DMS153 treated with DMSO at 0.1 percent for 48 hours (cell line): ENCODE results near the gene ECSIT.

Experiments used
- DNase-seq: peaks from one replicate; lab custom pipeline; 2025; ENCODE audit not compliant: unreplicated experiment; lab: John Stamatoyannopoulos, UW

Gene ECSIT

DNA sequence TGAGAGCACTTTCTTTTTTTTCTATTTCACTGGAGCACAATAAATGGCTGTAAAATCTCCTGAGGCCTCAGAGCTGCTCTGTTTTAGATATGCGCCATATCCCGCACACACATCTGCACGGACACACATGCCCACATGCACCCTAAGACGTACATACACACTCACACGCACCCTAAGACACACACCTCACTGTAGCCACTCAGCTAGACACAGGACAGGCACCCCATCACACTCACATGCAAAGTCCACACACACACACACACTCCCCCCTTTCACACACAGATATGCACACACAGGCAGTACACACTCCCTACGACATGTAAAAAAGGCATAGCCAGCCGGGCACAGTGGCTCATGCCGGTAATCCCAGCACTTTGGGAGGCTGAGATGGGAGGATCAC is 21.3 kb upstream of the ECSIT start:
- DNase-seq, result no peak

DNA sequence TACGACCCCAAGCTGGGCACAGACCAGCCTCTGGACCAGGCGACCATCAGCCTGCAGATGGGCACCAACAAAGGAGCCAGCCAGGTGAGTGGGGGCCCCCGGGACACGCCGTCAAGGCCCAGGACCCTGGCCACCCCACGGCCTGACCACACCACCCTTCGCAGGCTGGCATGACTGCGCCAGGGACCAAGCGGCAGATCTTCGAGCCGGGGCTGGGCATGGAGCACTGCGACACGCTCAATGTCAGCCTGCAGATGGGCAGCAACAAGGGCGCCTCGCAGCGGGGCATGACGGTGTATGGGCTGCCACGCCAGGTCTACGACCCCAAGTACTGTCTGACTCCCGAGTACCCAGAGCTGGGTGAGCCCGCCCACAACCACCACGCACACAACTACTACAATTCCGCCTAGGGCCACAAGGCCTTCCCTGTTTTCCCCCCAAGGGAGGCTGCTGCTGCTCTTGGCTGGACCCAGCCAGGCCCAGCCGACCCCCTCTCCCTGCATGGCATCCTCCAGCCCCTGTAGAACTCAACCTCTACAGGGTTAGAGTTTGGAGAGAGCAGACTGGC is 20.5 kb upstream of the ECSIT start:
- DNase-seq, result no peak

DNA sequence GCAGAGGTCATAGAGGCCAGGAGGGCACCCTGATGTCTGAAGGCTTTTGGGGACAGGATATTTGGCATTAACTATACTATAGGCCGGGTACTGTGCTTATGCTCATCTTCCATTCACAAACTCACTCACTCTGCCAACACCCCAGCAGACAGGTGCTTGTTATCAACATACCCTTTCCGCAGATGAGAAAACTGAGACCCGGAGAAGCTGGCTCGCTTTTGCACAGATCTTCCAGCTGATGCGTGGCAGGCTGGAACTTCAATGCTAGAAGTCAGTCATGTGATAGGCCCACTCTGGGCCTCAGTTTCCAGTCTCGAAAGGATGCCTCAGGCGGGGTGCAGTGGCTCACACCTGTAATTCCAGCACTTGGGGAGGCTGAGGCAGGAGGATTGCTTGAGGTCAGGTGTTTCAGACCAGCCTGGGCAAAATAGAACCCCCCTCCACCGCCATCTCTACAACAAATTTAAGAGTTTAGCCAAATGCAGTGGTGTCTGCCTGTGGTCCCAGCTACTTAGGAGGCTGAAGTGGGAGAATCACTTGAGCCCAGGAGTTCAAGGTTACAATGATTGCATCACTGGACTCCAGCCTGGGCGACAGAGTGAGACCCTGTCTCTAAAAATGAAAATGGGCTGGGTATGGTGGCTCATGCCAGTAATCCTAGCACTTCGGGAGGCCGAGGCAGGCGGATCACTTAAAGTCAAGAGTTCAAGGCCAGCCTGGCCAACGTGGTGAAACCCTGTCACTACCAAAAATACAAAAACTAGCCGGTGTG is 19.2 kb upstream of the ECSIT start:
- no peak for DNase-seq

DNA sequence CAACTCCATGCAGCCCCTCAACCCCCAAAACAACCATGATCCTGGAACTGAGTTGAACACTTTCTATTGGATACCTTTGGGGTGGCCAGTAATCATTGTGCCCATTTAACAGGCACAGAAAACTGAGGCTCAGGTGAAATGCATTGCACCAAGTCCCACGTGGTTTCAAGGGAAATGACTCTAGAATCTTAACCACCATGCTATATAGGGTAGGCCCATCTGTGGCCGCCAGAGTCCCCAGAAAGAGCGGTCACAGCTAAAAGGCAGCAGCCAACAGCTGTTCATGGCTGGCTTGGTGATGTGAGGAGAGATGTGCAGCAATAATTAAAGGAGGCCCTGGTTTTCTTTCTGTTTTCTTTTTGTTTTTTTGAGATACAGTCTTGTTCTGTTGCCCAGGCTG is 12.3 kb upstream of the ECSIT start:
- DNase-seq, result no peak

DNA sequence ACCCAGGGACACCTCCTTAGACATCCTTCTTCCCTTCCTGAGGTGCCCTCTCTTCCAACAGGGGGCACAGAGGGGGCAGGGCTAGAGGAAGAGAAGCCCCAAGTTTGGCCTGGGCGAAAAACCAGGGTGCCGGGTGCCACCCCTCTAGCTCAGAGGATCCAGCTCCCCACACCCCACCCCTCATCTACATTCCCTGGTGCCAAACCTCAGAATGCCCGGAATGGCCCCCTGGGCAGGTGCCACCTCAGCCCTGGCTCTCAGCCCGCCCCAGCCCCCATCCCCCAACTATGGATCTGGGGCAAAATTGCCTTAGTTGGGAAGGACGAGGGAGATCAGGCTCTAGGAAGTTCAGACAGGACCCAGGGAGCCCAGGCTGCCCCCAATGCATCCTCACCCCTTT is 11.7 kb upstream of the ECSIT start:
- no peak for DNase-seq

DNA sequence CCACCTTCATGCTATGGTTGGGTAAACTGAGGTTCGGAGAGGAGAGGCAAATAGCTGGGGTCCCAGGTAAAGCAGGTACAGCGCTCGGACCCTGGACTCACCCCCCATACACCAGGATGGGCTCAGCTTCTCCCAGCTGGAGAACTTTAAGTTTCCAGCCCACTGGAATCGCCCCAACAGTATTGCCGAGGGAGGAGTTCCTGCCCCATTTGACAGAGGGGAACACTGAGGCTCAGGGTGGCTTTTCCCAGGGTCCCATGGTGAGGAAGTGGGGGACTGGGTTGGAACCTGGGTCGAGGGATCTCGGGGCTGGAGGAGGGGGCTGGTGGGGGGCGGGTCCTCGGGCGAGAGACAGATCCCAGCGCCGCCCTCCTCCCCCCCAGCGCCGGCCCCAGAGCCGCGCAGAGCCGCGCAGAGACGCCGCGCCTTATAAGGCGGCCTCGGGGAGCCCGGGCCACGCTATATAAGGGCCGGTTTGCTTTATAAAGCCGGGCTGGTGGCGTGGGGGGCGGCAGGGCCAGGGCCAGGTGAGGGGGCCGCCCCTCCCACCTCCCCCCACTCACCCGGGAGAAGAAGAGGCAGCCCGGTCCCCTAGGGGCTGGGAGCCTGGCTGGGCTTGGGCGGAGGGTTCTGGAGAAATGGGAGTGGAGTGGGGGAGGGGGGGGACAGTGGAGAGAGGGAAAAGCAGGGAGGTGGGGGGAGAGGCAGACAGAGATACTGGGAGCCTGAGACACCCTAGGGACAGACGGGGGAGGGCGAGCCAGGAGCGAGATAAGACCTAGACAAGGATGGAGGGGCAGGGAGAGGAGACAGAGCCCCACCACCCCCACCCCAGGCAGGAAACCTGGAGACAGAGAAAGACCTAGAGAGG is 10.8 kb upstream of the ECSIT start:
- no peak for DNase-seq

GRCh38 chr19:11538232-11539036 is 9.5 kb upstream of the ECSIT start, which contains the start of gene CNN1:
Gene CNN1 (plus strand): TSS chr19:11538851. CDS start chr19:11538928, 77 bp downstream.
- no peak for DNase-seq

DNA sequence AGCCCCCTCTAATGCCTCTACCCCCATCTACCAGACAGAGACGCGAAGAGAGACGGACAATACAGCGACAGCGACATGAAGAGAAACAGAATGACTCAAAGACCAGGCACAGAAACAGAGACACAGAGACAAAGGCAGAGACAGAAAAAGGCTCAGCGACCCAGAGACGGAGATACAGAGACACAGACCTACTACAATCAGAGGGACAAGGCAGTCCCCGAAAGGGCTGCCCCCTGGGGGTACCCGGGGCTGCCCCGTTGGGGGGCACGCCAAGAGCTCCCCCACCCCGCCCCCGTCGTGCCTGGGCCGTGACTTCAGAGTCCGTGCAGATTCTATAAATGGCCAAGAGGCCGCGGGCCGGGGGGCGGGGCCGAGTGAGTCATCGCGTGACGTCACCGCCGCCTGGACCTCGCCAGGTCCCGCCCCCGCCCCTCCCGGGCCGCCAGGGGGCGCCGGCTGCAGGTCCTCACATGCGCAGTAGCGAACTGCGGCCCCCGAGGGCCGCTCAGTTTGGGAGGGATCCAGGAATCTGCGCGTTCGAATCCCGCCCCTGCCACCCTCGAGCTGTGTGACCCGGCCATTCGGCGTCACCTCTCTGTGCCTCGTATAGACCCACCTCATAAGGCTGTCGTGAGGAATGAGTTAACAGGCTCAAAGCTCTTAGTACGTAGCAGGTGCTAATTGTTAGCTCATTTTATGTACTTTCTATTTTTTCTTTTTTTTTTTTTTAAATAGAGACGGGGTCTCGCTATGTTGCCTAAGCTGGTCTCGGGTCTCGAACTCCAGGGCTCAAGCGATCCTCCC is 7.1 kb upstream of the ECSIT start:
- peak; percentile 34 for DNase-seq

GRCh38 chr19:11534948-11535347 is 6.0 kb upstream of the ECSIT start:
- DNase-seq, result no peak

DNA sequence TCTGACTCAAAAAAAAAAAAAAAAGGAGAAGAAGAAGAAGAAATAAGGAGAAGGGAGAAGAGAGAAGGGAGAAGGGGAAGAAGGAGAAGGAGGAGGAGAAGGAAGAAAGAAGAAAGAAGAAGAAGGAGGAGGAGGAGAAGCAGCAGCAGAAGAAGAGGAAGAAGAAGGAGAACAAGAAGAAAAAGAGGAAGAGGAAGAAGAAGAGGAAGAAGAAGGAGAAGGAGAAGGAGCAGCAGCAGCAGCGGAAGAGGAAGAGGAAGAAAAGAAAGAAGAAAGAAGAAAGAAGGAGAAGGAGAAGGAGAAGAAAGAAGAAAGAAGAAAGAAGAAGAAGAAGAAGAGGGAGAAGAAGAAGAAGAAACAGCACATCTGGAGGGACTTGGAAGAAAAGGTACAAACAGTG is 5.6 kb upstream of the ECSIT start:
- DNase-seq, result no peak

- peak; percentile 56 for DNase-seq
These were observed 1.5 kb upstream of the ECSIT start for GRCh38 chr19:11530432-11530831.

- DNase-seq, result no peak
These were observed 9.8 kb downstream of the ECSIT start for GRCh38 chr19:11519138-11519537.

DNA sequence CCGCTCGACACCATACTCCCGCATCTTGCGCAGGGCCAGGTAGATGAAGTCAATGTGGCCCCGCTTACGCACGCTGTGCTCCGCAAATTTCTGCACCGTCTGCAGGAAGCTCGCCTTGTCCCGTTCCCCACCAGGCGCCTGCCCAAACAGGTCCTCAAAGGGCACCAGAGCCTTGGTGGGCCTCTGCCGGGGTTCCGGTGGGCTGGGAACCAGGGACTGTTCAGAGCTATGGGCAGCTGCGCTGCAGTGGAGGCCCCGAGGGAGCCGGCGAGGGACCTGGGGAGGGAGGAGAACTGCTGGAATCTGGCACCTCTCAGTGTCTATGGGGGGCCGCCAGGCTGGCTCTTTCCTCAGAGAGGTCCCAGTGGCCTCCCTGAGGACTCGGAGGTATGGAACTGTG is 15.0 kb downstream of the ECSIT start:
- no peak for DNase-seq

DNA sequence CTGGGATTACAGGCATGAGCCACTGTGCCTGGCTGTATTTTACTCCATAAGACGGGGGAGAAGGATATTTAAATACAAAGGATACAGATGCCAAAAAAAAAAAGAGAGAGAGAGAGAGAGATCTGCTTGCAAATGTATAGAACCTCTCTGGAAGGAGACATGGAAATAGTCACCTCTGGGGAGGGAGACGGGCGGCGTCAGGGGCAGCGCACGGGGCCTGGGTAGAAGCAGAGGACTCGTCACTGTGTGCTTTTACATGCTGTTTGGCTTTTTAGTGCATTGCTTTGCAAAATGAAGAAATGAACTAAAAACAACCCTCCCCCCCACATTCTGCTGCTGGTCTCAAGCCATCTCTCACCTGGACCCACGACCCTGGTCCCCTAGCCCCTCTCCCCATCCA is 18.5 kb downstream of the ECSIT start:
- no peak for DNase-seq

- no peak for DNase-seq
These were observed 21.4 kb downstream of the ECSIT start for GRCh38 chr19:11507370-11508078.

DNA sequence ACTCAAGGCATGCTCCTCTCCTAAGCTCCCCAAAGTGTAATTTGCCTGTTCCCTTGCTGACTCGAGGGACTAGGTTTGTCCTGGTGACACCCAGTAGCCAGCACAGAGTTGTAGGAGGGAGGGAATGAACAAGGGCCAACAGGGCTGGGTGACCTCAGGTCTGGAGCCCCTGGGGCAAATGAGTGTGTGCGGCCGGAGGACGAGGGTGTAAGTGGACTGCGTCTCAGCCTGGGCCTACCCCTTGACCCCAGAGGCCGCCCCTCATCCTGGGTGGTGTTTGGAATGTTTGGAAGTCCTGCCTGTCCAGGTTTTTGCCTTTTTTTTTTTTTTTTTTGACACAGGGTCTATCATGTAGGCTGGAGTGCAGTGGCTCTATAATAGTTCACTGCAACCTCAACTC is 22.0 kb downstream of the ECSIT start:
- no peak for DNase-seq

GRCh38 chr19:11506101-11506555 is 22.8 kb downstream of the ECSIT start:
- no peak for DNase-seq

DNA sequence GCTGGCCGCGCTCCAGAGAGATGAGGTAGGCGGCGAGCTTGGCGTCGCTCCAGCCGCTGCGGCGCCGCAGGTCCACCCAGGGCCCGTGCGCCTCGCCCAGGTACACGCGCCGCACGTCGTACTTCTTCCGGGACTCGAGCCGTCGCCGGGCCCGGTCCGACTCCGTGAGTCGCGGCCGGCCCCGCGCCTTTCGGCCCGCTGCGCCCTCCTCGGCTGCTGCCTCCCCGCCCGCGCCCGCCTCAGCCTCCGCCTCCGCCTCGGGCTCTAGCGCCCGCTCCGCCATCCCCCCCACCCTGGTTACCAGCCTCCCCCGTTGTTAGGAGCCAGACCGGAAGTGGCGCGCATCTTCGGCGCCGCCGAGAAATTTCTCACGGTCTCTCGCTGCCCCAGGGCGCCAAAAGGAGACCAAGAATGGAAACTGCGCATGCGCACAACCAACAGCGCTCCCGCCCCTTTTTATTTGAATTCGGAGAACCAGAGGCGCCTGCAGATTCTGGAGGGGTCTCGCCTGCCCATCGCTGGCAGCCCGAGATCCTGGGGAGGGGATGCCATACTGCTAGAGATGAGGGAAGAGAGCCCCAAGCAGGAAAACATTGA is 23.3 kb downstream of the ECSIT start, which contains the start of gene ZNF653:
Gene ZNF653, minus strand, starts transcription at position 336 of the 597 bp plus-strand sequence. Its CDS starts 53 bp downstream, at position 283.
- peak; percentile 97 for DNase-seq

GRCh38 chr19:11505032-11505503 is 23.9 kb downstream of the ECSIT start:
- DNase-seq, result peak; percentile 96
